ENCODE measurements around the gene KCTD17. TPM values are rescaled to one million over a fixed set of nuclear protein-coding genes. Genes with fewer than 3 reads are reported as not detected.
"Not testable (repeated sequence)": the region's sequence is repeated elsewhere in the genome, so short reads cannot be mapped to it uniquely, and the experiment has no call there.

KCTD17 gene
- total RNA-seq, 2 experiments from 2014 or later: 17.3 to 17.9 TPM

DNA sequence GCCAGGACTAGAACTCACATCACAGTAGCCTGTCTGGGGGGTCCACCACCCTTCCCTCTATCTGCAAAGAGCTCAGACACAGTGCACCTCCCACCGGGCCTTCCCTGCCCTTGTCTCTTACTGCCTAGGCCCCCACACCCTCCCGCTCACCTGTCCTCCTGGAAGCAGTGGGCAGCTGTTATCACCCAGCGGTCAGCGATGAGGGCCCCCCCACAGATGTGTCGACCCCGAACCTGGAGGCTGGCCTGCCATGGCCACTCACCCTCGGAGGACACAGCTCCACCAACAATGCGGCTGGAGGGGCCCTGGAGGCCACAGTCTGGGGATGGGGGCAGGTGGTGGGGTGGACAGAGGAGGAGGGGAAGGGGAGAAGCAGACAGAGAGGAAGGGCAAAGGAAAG is 18.8 kb downstream of the KCTD17 start:
- Mint-ChIP-seq H3K4me1 (ENCODE audit: low read depth) (no peaks in the 10 kb centered on the region), H3K27ac (no peak overlapping the region), H3K36me3 (ENCODE audit: low read depth) (no peaks in the 10 kb centered on the region), H3K9me3 (no peaks in the 10 kb centered on the region), H3K27me3 (peaks cover 20% of the 10 kb centered on the region), H3K4me3 (no peak overlapping the region)
- POLR2A ChIA-PET: interaction anchor here (2.2 kb wide), 1 partner anchor 10 kb away, joined by 5 read pairs; no protein-coding TSS in a partner anchor
- Histone ChIP-seq H3K4me3 (ENCODE audit: low read length) (no peak overlapping the region), H3K36me3 (ENCODE audit: insufficient read depth, low read length) (no peaks in the 10 kb centered on the region), H3K27ac (ENCODE audit: low read depth in 1 of 2, low read length in 2 of 2) (no peak overlapping the region), H3K9me3 (ENCODE audit: control insufficient read depth in 1 of 2, insufficient read depth in 1 of 2, low read length in 2 of 2) (peaks cover 0 to 3% of the 10 kb centered on the region in 2 experiments), H3K4me1 (ENCODE audit: insufficient read depth, low read length) (no peaks in the 10 kb centered on the region), H3K27me3 (ENCODE audit: control insufficient read depth in 1 of 2, insufficient read depth in 2 of 2, low read length in 2 of 2) (peaks cover 18 to 25% of the 10 kb centered on the region in 2 experiments)
- DNase-seq: no peak
- no peak for ATAC-seq (ENCODE audit: poor library complexity)
- TF ChIP-seq, protein P1, sequence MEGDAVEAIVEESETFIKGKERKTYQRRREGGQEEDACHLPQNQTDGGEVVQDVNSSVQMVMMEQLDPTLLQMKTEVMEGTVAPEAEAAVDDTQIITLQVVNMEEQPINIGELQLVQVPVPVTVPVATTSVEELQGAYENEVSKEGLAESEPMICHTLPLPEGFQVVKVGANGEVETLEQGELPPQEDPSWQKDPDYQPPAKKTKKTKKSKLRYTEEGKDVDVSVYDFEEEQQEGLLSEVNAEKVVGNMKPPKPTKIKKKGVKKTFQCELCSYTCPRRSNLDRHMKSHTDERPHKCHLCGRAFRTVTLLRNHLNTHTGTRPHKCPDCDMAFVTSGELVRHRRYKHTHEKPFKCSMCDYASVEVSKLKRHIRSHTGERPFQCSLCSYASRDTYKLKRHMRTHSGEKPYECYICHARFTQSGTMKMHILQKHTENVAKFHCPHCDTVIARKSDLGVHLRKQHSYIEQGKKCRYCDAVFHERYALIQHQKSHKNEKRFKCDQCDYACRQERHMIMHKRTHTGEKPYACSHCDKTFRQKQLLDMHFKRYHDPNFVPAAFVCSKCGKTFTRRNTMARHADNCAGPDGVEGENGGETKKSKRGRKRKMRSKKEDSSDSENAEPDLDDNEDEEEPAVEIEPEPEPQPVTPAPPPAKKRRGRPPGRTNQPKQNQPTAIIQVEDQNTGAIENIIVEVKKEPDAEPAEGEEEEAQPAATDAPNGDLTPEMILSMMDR (IDR thresholded peaks at IDR 0.05): no peak
- CTCF ChIA-PET: no interaction called here
- intact Hi-C loops (cut with DNase I, micrococcal nuclease): no loop called here

DNA sequence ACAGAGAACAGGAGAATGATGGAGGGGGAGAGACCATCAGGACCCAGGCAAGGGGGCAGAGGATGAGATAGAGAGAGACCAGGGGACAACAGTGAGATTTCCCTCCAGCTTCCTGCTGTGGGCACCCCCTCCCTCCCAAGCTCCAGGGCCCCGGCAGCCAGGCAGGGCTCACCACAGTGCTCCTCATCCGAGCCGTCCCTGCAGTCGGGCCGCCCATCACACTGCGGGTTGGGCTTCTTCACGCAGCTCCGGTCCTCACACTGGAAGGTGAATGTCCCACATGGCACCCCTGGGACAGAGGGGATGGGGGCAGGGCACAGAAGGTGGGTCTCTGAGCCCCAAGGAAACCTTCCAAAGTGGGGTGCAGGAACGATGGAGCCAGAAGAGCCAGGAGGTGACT is 19.2 kb downstream of the KCTD17 start:
- H3K36me3 ChIP-seq (ENCODE audit: insufficient read depth, low read length): no peaks in the 10 kb centered on the region
- H3K4me1 Mint-ChIP-seq (ENCODE audit: low read depth): no peaks in the 10 kb centered on the region
- TF ChIP-seq, protein P1 (IDR thresholded peaks at IDR 0.05): no peak
- H3K27ac Mint-ChIP-seq: no peak overlapping the region
- no peak overlapping the region for H3K27ac ChIP-seq (ENCODE audit: low read depth in 1 of 2, low read length in 2 of 2)
- no peaks in the 10 kb centered on the region for H3K9me3 Mint-ChIP-seq
- peaks cover 18 to 25% of the 10 kb centered on the region in 2 experiments for H3K27me3 ChIP-seq (ENCODE audit: control insufficient read depth in 1 of 2, insufficient read depth in 2 of 2, low read length in 2 of 2)
- H3K4me3 ChIP-seq (ENCODE audit: low read length): no peak overlapping the region
- ChIA-PET POLR2A (interaction anchor here (2.2 kb wide), 1 partner anchor 9 kb away, joined by 5 read pairs; no protein-coding TSS in a partner anchor), CTCF (no interaction called here)
- H3K36me3 Mint-ChIP-seq (ENCODE audit: low read depth): no peaks in the 10 kb centered on the region
- H3K4me1 ChIP-seq (ENCODE audit: insufficient read depth, low read length): no peaks in the 10 kb centered on the region
- peaks cover 20% of the 10 kb centered on the region for H3K27me3 Mint-ChIP-seq
- no peak for ATAC-seq (ENCODE audit: poor library complexity)
- no peak overlapping the region for H3K4me3 Mint-ChIP-seq
- no peak for DNase-seq
- intact Hi-C loops (cut with DNase I, micrococcal nuclease): no loop called here
- H3K9me3 ChIP-seq (ENCODE audit: control insufficient read depth in 1 of 2, insufficient read depth in 1 of 2, low read length in 2 of 2): peaks cover 0 to 3% of the 10 kb centered on the region in 2 experiments

DNA sequence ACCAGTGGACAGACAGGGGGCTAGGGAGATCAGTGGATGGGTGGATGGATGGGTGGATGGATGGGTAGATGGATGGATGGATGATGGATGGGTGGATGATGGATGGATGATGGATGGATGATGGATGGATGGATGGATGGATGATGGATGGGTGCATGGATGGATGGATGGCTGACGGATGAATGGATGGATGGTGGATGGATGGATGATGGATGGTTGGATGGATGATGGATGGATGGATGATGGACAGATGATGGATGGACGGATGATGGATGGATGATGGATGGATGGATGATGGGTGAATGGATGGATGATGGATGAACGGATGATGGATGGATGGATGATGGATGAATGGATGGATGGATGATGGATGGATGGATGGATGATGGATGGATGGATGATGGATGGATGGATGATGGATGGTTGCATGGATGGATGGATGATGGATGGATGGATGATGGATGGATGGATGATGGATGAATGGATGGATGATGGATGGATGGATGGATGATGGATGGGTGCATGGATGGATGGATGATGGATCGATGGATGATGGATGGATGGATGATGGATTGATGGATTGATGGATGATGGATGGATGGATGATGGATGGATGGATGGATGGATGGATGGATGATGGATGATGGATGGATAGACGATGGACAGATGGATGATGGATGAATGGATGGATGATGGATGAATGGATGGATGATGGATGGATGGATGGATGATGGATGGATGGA is 20.5 kb downstream of the KCTD17 start:
- H3K4me3 ChIP-seq (ENCODE audit: low read length); H3K27ac ChIP-seq (ENCODE audit: low read depth in 1 of 2, low read length in 2 of 2); H3K4me3 Mint-ChIP-seq; CTCF ChIA-PET; H3K4me1 Mint-ChIP-seq (ENCODE audit: low read depth); H3K9me3 Mint-ChIP-seq; ATAC-seq (ENCODE audit: poor library complexity); intact Hi-C loops (cut with DNase I, micrococcal nuclease); DNase-seq; H3K4me1 ChIP-seq (ENCODE audit: insufficient read depth, low read length); H3K36me3 Mint-ChIP-seq (ENCODE audit: low read depth); H3K9me3 ChIP-seq (ENCODE audit: control insufficient read depth in 1 of 2, insufficient read depth in 1 of 2, low read length in 2 of 2); H3K36me3 ChIP-seq (ENCODE audit: insufficient read depth, low read length); POLR2A ChIA-PET; H3K27ac Mint-ChIP-seq: not testable (repeated sequence)
- H3K27me3 ChIP-seq (ENCODE audit: control insufficient read depth in 1 of 2, insufficient read depth in 2 of 2, low read length in 2 of 2): peaks cover 18 to 25% of the 10 kb centered on the region in 2 experiments
- H3K27me3 Mint-ChIP-seq: peaks cover 20% of the 10 kb centered on the region
